ENCODE data around the gene PNPLA7.
"Not testable (repeated sequence)": the region's sequence is repeated elsewhere in the genome, so short reads cannot be mapped to it uniquely, and the experiment has no call there.

- not testable (repeated sequence) for TF ChIP-seq CTCF (IDR thresholded peaks at IDR 0.05); EZH2 (IDR thresholded peaks at IDR 0.05; ENCODE audit: borderline replicate concordance, insufficient read depth, low read depth, low read length, poor library complexity, severe bottlenecking)
Observed at GRCh38 chr9:137513136-137513535, 37.1 kb downstream of the PNPLA7 start.

All from B cell (primary cell).